Erythroblast (primary cell): ENCODE data around the gene ARG1.
"Not testable (repeated sequence)": the region's sequence is repeated elsewhere in the genome, so short reads cannot be mapped to it uniquely, and the experiment has no call there.

ENCODE experiments used
- GATA1 ChIP-seq: IDR thresholded peaks from 2 replicates; pipeline ENCODE4 v1.6.1; 2011; ENCODE audit warnings: low read depth, mild to moderate bottlenecking, control low read depth, low read length, moderate library complexity
- POLR2A ChIP-seq: IDR thresholded peaks from 2 replicates; pipeline ENCODE4 v1.6.1; 2011; ENCODE audit warnings: mild to moderate bottlenecking, low read length

DNA sequence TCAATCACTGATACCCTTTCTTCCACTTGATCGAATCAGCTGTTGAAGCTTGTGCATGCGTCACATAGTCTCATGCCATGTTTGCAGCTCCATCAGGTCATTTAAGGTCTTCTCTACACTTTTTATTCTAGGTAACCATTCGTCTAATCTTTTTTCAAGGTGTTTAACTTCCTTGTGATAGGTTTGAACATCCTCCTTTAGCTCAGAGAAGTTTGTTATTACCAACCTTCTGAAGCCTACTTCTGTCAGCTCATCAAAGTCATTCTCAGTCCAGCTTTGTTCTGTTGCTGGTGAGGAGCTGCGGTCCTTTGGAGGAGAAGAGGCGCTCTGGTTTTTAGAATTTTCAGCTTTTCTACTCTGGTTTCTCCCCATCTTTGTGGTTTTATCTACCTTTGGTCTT lies 42.1 kb upstream of the ARG1 start:
- TF ChIP-seq POLR2A, GATA1: not testable (repeated sequence)
